T-helper 2 cell treated with Interferon-gamma antibody and Interleukin-4, amounts not matched to agents 5 μg/mL and 100 μg/mL, for 36 hours (primary cell): ENCODE results near the gene AHR.

Experiments used
- DNase-seq: peaks from one replicate; pipeline ENCODE4 v3.0.0; 2021; ENCODE audit warnings: low spot score
- H3K27ac Mint-ChIP-seq: one replicate; pipeline ENCODE4 v1.8.0; 2021; ENCODE audit warnings: mild to moderate bottlenecking, mixed read lengths
- H3K27me3 Mint-ChIP-seq: one replicate; pipeline ENCODE4 v1.8.0; 2021; ENCODE audit warnings: low read depth, mixed read lengths
- H3K36me3 Mint-ChIP-seq: one replicate; pipeline ENCODE4 v1.8.0; 2021; ENCODE audit warnings: low read depth, mixed read lengths
- H3K4me1 Mint-ChIP-seq: one replicate; pipeline ENCODE4 v1.8.0; 2021; ENCODE audit warnings: low read depth, mixed read lengths
- H3K4me3 Mint-ChIP-seq: one replicate; pipeline ENCODE4 v1.8.0; 2022; ENCODE audit warnings: mild to moderate bottlenecking, moderate library complexity, mixed read lengths
- H3K9me3 Mint-ChIP-seq: one replicate; pipeline ENCODE4 v1.8.0; 2021; ENCODE audit warnings: mixed read lengths

Gene AHR

DNA sequence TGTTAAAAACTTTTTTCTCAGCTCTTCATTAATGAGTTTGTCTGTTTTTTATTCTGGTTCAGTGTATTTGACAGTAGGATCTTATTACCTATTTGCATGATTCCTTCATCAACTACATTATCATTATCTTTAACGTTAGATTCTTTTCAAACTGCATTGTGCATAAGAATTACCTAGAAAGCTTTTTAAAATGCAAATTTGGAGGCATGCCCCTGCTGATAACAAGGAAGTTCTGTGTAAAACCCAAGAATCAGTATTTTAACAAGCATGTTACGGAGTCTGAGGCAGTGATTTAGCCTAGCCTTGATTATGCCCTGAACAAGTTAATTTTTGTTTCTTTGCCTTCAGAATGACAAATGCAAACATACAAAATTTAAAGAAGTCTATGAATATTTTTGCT lies 14.2 kb downstream of the AHR start:
- Mint-ChIP-seq H3K36me3 (peaks cover 24% of the 10 kb centered on the region), H3K4me3 (no peak overlapping the region), H3K27ac (no peak overlapping the region), H3K4me1 (peaks cover 12% of the 10 kb centered on the region), H3K9me3 (no peaks in the 10 kb centered on the region), H3K27me3 (no peaks in the 10 kb centered on the region)
- no peak for DNase-seq

DNA sequence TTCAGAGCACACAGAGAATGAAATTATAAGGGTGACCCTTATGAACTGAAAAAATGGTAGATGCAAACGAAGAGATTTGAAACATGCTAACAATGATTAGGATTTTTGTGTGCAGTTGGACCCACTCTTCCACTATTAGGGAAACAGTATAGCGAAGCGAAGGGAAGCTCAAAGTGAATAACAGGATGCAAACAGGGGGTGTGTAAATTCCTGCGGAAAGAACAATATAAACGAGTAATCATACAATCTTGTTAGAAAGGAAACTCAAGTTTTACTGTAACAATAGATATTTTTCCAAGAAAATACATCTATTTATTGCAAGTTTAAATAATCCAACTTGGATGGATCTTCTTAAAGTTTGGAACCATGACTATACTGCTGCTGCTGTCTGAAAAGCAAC lies 14.7 kb downstream of the AHR start:
- Mint-ChIP-seq H3K27me3 (no peaks in the 10 kb centered on the region), H3K4me1 (peaks cover 14% of the 10 kb centered on the region), H3K36me3 (peaks cover 24% of the 10 kb centered on the region), H3K27ac (no peak overlapping the region), H3K9me3 (no peaks in the 10 kb centered on the region), H3K4me3 (no peak overlapping the region)
- no peak for DNase-seq

DNA sequence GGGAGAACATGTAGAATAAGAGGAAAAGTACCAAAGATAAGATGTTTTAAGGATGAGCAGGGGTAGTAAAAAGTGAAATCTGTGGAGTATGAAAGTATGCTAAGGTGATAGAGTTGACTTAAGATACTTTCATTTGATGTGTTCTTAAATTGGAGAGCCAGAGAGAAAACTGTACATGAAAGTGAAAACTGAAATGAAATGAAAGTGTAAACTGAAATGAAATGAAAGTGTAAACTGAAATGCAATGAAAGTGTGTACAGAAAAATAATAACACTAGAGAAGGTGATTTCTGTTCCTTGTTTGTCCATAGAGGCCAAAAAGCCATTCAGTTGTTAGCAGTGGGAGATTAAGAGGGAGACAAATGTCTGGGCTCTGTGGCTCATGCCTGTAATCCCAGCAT lies 17.5 kb downstream of the AHR start:
- H3K27ac Mint-ChIP-seq: peak overlapping the region; percentile 3
- H3K9me3 Mint-ChIP-seq: no peaks in the 10 kb centered on the region
- H3K36me3 Mint-ChIP-seq: peaks cover 31% of the 10 kb centered on the region
- peaks cover 19% of the 10 kb centered on the region for H3K4me1 Mint-ChIP-seq
- no peaks in the 10 kb centered on the region for H3K27me3 Mint-ChIP-seq
- no peak overlapping the region for H3K4me3 Mint-ChIP-seq
- no peak for DNase-seq

GRCh38 chr7:17318146-17318545 lies 19.7 kb downstream of the AHR start:
- Mint-ChIP-seq H3K27me3 (no peaks in the 10 kb centered on the region), H3K4me1 (peaks cover 16% of the 10 kb centered on the region), H3K36me3 (peaks cover 28% of the 10 kb centered on the region), H3K27ac (no peak overlapping the region), H3K9me3 (no peaks in the 10 kb centered on the region), H3K4me3 (no peak overlapping the region)
- DNase-seq: no peak

DNA sequence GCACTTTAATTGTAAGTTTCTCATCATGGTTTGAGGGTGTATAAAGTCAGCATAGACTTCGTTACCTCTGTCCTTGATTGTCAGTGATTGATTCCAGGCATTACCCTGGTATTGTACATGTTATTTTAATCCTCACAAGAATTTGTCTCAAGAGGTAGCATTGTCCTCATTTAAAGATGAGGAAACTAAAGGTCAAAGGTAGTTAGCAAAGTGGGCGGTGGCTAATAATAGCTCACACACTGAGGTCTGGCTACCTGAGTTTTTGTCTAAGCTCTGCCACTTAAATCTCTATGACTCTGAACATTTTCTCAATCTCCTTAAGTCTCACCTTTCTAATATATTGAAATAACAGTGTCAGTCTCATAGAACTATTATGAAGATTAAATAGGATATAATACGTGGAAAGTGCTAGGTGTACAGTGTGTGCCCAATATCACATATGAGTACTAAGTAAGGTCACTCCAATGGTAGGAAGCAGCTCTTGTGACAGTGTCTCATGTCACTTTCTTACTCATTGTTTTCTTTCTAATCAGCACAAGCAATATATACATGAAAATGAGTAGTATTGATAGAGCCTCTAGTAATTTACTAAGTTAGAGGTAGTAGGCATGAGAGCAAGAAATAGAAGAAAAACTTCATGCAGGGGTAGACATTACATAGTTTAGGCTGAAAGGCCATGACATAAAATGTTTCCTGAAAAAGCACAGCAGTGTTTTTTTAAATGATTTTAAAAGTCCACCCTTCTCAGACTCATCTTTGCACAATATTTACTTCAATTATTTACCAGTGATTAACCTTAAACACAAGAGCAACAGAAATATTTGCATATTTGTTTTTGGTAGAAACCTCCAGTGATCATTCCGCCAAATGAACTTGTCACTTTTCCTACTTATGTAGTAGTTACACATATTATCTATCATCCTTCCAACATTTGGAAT lies 21.0 kb downstream of the AHR start:
- H3K4me1 Mint-ChIP-seq: peaks cover 15% of the 10 kb centered on the region
- no peak overlapping the region for H3K4me3 Mint-ChIP-seq
- H3K27me3 Mint-ChIP-seq: no peaks in the 10 kb centered on the region

DNA sequence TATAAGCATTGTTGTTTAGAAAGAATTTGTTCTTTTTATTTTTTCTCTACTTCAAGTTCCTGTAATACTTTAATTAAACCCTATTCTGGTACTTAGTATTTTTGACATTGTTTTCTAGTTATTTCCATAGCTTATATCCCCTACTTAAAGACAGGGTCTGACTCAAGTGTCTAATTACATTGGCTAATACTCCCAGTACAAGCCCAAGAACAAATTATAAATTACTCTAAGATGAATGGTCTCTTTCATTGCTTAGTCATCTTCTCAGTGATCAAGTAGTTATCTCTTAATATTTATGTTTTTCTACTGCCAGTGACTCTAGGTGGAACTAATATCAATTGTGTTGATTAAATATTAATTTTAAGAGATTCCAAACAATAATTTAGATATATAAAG lies 21.6 kb downstream of the AHR start:
- no peak for DNase-seq
- H3K4me3 Mint-ChIP-seq: no peak overlapping the region
- H3K36me3 Mint-ChIP-seq: peaks cover 25% of the 10 kb centered on the region
- no peaks in the 10 kb centered on the region for H3K27me3 Mint-ChIP-seq
- H3K4me1 Mint-ChIP-seq: peaks cover 15% of the 10 kb centered on the region
- H3K9me3 Mint-ChIP-seq: no peaks in the 10 kb centered on the region
- H3K27ac Mint-ChIP-seq: no peak overlapping the region

More for the DNA sequence above, 21.0 kb downstream of the AHR start:
- no peaks in the 10 kb centered on the region for H3K9me3 Mint-ChIP-seq
- H3K36me3 Mint-ChIP-seq: peaks cover 26% of the 10 kb centered on the region
- no peak overlapping the region for H3K27ac Mint-ChIP-seq
- no peak for DNase-seq

GRCh38 chr7:17320657-17321056 lies 22.2 kb downstream of the AHR start:
- H3K4me1 Mint-ChIP-seq: peaks cover 13% of the 10 kb centered on the region
- no peak overlapping the region for H3K27ac Mint-ChIP-seq
- no peaks in the 10 kb centered on the region for H3K9me3 Mint-ChIP-seq
- peaks cover 30% of the 10 kb centered on the region for H3K36me3 Mint-ChIP-seq
- no peak overlapping the region for H3K4me3 Mint-ChIP-seq
- no peak for DNase-seq
- no peaks in the 10 kb centered on the region for H3K27me3 Mint-ChIP-seq

DNA sequence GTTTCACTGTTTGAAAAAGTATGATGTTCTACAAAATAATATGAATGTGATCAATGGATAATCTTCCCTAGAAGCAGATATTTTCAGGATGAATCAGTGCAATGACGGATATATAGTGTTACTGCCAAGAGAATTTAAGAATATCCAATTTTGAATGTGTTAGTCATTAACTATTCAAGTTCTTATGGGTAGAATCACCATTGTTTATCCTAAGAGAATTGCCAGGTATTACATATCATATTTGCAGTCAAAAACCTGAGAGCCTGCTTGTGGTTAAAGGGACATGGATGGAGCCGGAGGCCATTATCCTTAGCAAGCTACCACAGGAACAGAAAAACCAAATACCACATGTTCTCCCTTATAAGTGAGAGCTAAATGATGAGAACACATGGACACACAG lies 26.9 kb downstream of the AHR start:
- Mint-ChIP-seq H3K9me3 (no peaks in the 10 kb centered on the region), H3K4me1 (no peaks in the 10 kb centered on the region), H3K27me3 (no peaks in the 10 kb centered on the region), H3K4me3 (no peak overlapping the region), H3K27ac (no peak overlapping the region), H3K36me3 (peaks cover 25% of the 10 kb centered on the region)
- no peak for DNase-seq

GRCh38 chr7:17326378-17326777 lies 27.9 kb downstream of the AHR start:
- Mint-ChIP-seq H3K27me3 (no peaks in the 10 kb centered on the region), H3K36me3 (peaks cover 30% of the 10 kb centered on the region), H3K4me3 (no peak overlapping the region), H3K4me1 (no peaks in the 10 kb centered on the region), H3K9me3 (no peaks in the 10 kb centered on the region), H3K27ac (no peak overlapping the region)
- no peak for DNase-seq

- Mint-ChIP-seq H3K27me3 (no peaks in the 10 kb centered on the region), H3K4me3 (no peak overlapping the region), H3K4me1 (no peaks in the 10 kb centered on the region), H3K9me3 (no peaks in the 10 kb centered on the region), H3K36me3 (peaks cover 39% of the 10 kb centered on the region), H3K27ac (no peak overlapping the region)
- no peak for DNase-seq
These were observed 30.2 kb downstream of the AHR start for GRCh38 chr7:17328641-17329040.

GRCh38 chr7:17329440-17329839 lies 31.0 kb downstream of the AHR start:
- H3K27ac Mint-ChIP-seq: no peak overlapping the region
- H3K9me3 Mint-ChIP-seq: no peaks in the 10 kb centered on the region
- no peak for DNase-seq
- no peak overlapping the region for H3K4me3 Mint-ChIP-seq
- no peaks in the 10 kb centered on the region for H3K4me1 Mint-ChIP-seq
- H3K27me3 Mint-ChIP-seq: no peaks in the 10 kb centered on the region
- H3K36me3 Mint-ChIP-seq: peaks cover 45% of the 10 kb centered on the region

DNA sequence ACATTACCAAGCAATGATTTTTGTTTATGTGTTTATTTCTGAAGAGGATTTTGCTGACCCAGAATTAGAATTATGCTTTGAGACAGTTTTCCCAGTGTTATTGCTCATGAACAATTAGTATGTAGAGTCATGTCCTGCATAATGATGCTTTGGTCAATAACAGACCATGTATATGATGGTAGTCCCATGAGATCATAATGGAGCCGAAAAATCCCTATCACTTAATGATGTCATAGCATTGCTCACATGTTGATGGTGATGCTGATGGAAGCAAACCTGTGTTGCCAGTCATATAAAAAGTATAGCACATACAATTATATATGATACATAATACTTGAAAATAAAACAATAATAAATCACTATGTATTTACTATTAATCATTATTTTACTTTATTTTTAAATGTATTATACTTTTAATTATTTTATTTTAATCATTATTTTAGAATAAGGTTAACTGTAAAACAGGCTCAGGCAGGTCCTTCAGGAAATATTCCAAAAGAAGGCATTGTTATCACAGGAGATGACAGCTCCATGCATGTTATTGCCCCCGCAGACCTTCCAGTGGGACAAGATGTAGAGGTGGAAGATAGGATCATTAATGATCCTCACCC lies 33.5 kb downstream of the AHR start:
- Mint-ChIP-seq H3K27me3 (no peaks in the 10 kb centered on the region), H3K27ac (no peak overlapping the region), H3K9me3 (peaks cover under 1% of the 10 kb centered on the region), H3K4me1 (no peaks in the 10 kb centered on the region), H3K36me3 (peaks cover 49% of the 10 kb centered on the region), H3K4me3 (no peak overlapping the region)
- no peak for DNase-seq

- no peak overlapping the region for H3K4me3 Mint-ChIP-seq
- H3K4me1 Mint-ChIP-seq: no peaks in the 10 kb centered on the region
- peaks cover 50% of the 10 kb centered on the region for H3K36me3 Mint-ChIP-seq
- DNase-seq: no peak
- peaks cover 5% of the 10 kb centered on the region for H3K9me3 Mint-ChIP-seq
- no peaks in the 10 kb centered on the region for H3K27me3 Mint-ChIP-seq
- H3K27ac Mint-ChIP-seq: no peak overlapping the region
These were observed 34.8 kb downstream of the AHR start for GRCh38 chr7:17333221-17333620.

- Mint-ChIP-seq H3K4me3 (no peak overlapping the region), H3K36me3 (peaks cover 59% of the 10 kb centered on the region), H3K27ac (no peak overlapping the region), H3K4me1 (no peaks in the 10 kb centered on the region), H3K9me3 (peaks cover 5% of the 10 kb centered on the region), H3K27me3 (no peaks in the 10 kb centered on the region)
- DNase-seq: no peak
These were observed 37.7 kb downstream of the AHR start for GRCh38 chr7:17336168-17336567.
